ENCODE data around the gene STXBP2.

Gene STXBP2

DNA sequence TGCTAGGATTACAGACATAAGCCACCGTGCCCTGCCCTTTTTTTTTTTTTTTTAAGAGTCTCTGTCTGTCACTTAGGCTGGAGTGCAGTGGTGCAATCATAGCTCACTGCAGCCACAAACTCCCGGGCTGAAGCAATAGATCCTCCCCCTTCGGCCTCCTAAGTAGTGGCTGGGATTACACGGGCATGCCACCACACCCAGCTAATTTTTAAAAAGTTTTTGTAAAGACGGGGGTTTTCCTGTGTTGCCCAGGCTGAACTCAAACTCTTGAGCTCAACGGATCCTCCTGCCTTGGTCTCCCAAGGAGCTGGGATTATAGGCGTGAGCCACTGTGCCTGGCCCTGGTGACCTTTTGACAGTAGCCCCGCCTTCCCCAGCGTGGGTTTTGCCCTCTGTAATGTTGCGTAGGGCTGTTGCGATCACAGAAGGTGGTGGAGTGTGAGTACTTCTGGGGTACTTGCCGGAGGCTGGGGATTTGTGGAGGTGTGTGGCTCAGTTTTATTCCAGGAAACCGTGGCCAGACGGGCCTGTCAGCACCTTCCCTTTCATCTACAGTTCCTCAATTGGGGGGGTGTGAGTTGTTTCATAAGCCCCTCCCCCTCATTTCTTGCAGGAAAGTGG is 20.3 kb downstream of the STXBP2 start:
- DNase-seq: no peak

DNA sequence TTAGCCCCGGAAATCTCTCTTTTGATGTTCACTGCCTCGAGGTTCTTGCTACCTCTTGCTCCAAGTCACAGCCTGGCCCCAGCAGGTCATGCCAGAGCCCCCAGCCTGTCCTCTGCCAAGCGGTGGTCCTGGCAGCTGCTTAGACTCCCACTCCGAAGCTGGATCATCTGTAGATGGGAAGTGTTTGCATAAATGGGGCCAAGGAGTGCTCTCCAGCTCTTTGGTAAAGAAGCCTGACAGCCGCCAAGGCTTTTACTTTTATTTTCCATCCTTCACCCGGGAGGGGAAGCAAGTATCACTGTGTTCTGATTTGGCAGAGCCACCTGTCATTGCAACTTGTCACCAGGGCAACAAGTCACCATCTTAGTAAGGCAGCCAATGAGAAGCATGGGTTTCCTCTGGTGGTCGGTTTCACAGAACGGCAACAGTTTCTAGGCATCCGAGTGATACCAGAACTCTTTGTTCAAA is 21.3 kb downstream of the STXBP2 start:
- DNase-seq: no peak

DNA sequence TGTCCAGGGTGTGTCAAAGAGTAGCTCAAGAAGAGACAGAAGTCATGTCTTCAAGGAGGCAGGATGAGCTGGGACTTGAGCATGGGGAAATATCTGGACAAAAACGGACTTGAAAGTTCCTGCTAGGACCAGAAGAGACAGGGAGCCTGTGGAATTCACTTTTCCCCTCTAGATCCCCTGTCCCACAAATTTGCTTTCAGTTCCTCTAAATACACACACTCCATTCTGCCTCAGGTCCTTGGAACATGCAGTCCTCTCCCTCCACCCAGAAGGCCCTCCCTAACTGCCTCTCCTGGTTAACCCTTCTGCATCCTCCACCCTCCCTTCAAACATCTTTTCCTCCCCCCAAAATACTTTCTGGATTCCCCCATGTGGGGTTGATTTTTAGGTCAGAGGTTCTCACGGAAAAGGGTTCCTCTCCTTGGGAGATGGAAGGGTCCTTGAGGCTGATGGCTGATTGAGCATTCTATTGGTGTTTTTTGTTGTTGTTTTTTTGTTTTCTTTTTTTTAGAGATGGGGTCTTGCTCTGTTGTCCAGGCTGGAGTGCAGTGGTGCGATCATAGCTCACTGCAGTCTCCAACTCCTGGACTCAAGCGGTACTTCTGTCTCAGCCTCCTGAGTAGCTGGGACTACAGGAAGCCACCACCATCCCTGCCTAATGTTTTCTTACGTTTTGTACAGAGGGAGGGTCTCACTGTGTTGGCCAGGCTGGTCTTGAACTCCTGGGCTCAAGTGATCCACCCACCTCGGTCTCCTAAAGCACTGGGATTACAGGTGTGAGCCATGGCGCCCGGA is 25.0 kb downstream of the STXBP2 start:
- no peak for DNase-seq

DNA sequence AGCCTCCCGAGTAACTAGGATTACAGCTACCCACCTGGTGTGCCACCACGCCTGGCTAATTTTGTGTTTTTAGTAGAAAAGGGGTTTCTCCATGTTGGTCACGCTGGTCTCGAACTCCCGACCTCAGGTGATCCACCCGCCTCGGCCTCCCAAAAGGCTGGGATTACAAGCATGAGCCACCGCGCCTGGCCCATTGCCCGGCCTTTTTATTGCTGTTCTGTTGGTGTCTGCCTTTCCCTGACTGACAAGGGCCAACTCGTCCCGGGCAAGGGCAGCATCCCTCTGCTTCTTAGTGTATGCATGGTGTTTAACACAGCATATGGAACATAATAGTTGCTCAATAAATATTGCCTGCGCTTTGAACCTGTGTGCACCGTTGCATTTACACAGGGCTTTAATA is 25.7 kb downstream of the STXBP2 start:
- no peak for DNase-seq

DNA sequence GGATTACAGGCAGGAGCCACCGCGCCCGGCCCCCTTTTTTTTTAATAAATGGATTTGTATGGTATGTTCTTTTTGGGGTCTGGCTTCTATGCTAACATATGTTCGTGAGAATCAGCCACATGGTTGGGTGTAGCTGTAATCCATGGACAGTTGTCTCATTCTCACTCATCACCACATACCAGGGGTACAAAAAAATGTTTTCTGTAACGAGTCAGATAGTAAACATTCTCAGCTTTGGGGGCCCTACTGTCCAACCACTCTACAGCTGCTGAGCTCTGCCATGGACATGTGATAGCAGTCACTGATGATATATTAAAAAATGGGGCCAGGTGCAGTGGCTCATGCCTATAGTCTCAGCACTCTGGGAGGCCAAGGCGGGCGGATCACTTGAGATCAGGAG is 26.8 kb downstream of the STXBP2 start:
- DNase-seq: no peak

DNA sequence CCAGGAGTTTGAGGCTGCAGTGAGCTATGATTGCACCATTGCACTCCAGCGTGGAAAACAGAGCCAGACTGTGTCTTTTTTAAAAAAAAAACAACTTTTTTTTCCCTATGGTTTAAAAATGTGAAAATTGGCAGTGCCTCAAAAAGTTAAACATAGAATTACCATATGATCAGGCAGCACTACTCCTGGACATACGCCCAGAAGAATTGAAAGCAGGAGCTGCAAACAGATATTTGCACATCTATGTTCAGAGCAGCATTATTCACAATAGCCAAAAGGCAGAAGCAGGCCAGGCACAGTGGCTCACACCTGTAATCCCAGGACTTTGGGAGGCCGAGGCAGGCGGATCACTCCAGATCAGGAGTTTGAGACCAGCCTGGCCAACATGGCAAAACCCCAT is 28.2 kb downstream of the STXBP2 start:
- no peak for DNase-seq

DNA sequence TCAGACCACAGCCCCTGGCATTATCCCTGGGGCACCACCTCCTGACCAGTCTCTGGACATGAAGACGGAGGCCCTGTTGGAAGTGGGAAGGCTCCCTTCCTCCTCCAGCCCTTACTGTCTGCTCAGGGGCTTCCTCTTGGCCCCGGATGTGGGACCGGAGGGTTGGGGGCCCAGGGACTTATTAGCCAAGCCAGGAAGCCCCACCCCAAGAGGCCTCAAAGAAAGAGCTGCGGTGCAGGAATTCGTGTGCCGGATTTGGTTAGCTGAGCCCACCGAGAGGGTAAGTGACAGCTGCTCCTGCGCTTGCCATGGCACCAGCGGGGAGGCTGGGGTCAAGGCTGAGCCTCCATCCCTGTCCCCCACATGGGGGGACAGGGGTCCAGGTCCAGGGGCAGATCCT is 31.9 kb downstream of the STXBP2 start, which contains the start of gene RETN:
RETN (plus strand) TSS at position 208 of the 400 bp plus-strand sequence. CDS start 278 bp downstream, outside the sequence.
- DNase-seq: no peak

DNA sequence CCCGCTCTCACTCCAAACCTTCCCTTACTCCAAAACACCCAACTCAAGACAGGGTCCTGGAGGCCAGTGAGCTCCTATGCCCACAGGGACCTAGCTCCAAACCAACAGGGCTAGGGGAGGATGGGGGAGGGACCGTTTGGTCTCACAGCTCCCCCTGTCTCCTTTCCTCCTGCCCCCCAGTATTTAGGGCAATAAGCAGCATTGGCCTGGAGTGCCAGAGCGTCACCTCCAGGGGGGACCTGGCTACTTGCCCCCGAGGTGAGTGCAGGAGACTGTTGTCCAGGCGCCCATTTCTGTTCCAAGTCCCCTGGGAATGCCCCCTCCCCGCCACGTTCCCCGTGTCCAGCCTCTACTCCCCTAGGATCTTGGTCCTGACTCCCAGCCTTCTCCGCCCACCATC is 32.7 kb downstream of the STXBP2 start:
- no peak for DNase-seq

DNA sequence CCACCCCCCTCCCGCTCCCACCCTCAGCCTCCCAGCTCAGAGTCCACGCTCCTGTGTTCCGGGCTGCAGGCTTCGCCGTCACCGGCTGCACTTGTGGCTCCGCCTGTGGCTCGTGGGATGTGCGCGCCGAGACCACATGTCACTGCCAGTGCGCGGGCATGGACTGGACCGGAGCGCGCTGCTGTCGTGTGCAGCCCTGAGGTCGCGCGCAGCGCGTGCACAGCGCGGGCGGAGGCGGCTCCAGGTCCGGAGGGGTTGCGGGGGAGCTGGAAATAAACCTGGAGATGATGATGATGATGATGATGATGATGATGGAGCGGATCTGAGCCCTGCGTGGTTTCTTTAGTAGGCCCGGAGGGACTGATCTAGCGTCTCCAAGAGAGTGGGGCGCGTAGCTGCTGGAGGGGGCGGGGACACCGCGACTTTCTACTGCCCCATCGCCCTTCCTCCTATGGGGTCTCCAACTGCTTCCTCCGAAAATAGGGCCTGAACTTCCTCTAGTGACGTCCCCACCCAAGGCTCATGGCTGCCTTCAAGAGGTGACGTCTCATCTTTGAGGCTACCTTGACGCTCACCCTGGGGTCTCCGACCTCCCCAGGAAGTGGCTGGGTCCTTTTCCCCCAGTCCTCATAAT is 33.4 kb downstream of the STXBP2 start:
- no peak for DNase-seq

DNA sequence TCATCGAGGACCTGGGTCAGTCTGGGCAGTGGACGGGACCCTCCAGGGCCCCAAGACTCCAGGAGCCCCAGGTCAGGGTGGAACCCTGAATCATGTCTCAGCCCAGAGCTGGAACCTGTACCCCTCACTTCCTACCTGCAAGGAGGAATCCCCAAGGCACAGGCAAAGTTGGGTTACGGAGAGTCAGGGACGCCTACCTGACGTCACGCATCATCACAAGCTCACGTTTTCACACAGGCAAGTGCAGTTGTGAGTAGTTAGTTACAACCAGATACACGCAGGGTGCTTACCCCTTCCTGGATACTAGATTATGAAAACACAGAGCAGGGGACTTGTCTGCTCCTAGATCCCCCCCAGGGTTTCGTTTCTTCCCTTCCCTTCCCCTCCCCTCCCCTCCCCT is 33.9 kb downstream of the STXBP2 start:
- DNase-seq: no peak

DNA sequence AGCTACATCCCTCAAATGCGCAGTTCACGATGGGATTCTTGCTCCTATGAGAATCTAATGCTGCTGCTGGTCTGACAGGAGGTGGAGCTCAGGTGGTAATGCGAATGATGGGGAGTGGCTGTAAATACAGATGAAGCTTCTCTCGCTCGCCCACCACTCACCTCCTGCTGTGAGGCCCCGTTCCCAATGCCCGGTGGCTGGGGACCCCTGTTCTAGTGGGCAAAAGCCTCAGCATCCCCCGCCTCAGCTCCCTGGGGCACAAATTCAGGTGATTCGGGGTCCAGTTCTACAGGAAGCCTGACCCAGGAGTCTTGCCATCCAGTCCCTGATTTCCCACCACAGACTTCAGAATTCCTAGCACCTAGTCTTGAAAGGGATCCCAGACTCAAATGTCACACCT is 35.6 kb downstream of the STXBP2 start:
- no peak for DNase-seq

DNA sequence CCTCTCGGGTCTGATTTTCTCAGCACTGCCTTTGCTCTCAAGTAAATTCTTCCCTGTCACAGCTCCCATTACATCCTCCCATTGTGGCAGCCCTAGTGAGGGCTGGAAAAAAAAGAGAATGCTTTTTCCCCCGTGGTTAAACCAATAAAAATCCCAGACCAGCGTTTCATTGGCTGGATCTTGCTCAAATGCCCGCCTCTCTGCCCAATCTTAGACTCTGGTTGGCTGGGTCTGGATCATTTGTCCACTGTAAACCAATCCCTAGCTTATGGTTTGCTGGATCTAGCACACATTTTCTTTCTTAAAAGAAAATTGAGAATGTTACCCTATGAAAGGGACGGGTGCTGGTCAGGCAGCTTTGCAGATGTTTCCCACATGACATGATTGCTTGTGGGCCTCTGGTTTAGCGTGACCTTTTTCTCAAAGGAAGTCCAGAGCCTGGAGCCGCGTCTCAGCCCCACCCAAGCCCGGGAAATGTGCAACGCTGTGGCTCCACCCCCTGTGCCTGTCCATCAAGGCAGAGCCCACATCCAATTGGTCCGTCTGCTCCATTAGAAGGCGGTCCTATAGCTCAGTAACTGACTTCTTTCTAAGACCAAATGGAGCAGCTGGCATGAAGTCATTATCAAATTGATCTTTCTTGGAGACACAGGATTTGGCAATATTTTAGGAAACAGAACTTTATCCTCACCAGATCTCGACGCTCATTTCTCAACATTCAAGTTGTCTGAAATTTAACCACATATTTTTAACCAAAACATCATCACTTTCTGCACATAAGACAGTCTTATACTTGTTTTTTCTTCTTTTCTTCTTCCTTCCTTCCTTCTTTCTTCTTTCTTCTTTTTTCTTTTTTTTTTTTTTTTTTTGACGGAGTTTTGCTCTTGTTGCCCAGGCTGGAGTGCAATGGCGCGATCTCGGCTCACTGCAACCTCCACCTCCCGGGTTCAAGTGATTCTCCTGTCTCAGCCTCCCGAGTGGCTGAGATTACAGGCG is 37.4 kb downstream of the STXBP2 start:
- peak; percentile 3 for DNase-seq

DNA sequence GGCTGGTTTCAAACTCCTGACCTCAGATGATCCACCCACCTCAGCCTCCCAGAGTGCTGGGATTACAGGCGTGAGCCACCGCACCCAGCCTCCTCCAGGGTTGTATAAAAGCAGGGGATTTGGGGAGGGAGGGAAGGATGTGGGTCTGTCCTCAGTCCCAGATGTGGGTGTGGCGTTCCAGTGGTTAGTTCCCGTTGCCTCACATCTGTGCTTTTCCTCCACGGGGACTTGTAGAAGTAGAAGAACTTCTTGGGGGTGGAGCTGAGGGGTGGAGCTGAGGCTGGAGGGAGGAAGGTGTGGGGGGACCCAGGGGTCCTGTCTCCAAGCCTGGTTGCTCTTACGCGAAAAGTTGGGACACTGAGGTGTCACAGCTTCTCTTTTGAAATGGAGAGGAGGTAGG is 39.5 kb downstream of the STXBP2 start:
- no peak for DNase-seq

DNA sequence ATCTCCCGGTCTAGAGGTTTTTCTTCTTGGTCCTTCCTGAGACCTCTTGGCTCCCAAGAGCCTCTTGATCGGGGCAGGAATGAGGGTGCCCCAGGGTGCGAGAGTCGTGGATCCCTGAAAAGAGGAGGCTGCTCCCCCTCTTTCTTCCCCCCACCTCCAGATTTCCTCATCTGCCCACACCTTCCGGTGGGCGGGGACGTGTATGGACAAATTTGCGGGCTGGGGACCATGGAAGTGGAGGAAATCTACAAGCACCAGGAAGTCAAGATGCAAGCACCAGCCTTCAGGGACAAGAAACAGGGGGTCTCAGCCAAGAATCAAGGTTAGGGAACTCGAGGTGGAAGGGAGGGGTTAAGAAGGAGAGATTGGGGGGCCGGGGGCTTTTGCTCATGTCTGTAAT is 39.9 kb downstream of the STXBP2 start, which contains the start of gene MCEMP1:
MCEMP1 (plus strand) TSS at position 237 of the 400 bp plus-strand sequence; CDS start at position 268, 31 bp downstream.
- DNase-seq: no peak

DNA sequence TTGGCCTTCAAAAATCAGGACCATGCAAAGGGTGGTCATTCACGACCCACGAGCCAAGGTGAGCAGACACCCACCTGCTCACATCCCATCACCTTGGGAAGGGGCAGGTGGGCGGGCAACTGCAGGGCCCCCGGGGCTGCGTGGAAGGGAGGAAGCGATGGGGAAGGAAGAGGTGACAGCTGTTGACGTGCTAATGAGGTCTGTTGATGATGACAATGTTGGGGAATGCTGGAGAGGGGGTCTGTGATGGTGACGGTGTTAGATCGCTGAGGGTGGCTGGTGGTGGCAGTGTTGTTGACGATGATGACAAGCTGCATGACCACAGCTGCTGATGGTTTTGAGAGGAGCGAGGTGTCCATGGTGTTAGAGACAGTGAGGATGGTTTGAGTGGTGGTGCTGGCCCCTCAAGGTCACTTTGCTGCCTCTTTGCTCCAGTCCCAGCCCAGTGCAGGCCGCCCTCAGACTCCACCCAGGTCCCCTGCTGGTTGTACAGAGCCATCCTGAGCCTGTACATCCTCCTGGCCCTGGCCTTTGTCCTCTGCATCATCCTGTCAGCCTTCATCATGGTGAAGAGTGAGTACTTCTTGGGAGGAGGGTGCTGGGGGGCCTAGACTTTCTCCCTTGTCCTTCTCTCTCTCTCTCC is 40.9 kb downstream of the STXBP2 start:
- DNase-seq: no peak

DNA sequence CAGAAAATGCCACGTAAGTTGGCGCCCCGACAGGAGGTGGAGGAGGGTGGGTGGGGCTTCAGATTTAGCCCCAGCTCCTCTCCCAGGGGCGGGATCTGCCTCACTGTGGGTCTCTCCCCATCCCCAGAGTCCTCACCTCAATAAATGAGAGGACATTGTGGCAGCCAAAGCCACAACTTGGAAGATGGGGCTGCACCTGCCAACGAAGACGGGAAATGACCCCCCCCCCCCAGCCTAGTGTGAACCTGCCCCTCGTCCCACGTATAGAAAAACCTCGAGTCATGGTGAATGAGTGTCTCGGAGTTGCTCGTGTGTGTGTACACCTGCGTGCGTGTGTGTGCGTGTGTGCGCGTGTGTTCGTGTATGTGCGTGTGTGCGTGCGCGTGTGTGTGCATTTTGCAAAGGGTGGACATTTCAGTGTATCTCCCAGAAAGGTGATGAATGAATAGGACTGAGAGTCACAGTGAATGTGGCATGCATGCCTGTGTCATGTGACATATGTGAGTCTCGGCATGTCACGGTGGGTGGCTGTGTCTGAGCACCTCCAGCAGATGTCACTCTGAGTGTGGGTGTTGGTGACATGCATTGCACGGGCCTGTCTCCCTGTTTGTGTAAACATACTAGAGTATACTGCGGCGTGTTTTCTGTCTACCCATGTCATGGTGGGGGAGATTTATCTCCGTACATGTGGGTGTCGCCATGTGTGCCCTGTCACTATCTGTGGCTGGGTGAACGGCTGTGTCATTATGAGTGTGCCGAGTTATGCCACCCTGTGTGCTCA is 42.3 kb downstream of the STXBP2 start:
- DNase-seq: no peak

DNA sequence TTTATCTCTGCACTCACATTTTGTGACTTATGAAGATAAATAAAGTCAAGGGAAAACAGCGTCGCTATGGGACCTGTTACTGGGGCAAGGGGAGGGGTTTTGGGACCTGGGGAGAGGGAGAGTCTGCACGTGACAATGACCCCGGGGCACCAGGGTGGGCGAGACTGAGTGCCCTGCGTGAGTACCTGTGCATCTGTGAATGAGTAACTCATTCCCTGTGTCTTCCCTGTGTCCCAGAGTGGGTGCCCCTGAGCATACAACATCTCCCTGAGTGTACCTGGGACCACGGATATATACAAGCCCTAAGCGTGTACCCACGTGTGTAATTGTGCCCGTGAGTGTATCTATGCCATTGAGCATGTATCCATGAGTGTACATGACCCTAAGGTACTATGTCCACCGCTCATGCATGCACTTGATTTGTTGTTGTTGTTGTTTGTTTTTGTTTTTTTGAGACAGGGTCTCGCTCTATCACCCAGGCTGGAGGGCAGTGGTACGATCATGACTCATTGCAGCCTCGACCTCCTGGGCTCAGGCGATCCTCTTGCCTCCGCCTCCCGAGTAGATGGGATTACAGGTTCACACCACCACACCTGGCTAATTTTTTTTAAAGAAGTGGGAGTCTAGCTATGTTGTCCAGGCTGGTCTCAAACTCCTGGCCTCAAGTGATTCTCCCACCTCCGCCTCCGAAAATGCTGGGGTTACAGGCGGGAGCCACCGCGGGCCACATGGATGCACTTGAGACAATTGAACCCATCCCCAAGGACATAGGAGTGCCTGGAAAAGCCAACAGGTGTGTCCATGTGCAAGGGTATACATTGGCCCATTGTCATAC is 43.1 kb downstream of the STXBP2 start:
- no peak for DNase-seq

DNA sequence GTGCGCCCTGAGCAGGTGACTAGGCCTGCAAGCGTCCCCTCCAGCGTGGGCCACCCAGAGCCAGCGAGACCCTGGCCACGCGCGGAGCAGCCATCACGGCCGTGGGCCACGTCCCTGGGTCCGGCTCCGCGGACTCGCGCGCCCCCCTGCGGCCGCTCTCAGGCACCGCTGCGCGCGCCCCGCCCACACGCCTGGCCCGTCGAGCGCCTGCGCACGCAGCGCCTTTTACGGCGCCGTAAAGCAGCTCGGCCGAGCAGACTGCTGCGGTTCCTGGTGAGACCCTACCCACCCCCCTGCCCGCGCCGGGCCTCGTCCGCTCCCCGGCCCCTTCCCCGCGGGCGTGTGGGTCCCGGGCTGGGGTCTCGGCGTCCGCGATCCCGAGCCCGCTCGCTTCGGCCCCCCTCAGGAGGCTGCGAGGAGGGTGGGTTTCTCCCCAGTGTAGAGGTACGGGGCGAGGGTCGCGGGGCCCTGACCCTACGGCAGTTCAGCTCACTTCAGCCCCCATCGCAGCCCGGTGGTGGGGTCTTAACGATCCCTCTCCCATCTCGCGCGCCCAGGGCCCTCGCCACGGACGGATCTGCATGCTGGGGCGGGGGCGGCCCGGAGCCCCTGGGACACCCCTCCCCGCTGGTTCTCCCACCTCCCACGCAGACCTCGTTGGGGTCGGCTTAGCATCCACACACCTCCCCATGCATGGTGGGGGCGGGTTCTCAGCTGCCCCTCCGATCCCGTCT is 43.9 kb downstream of the STXBP2 start, which contains the start of gene TRAPPC5:
TRAPPC5 (plus strand) TSS at position 228 of the 734 bp plus-strand sequence. CDS start 1,421 bp downstream, outside the sequence.
- peak; percentile 30 for DNase-seq
